Neural cell (in vitro differentiated cells): ENCODE results near the gene IMMP2L. TPM values are rescaled to one million over a fixed set of nuclear protein-coding genes. Genes with fewer than 3 reads are reported as not detected.

Experiments used
- H2AFZ ChIP-seq: fragments of 200-600, 300-800 bp; sonication (generic), shearing (Covaris generic); 2 replicates; pipeline ENCODE4 v1.6.0; 2014; ENCODE audit warnings: low read depth, mild to moderate bottlenecking, antibody characterized with exemption, low read length, moderate library complexity
- H3F3A ChIP-seq: fragments of 200-600 bp; shearing (Covaris generic); 2 replicates; pipeline ENCODE4 v1.6.1; 2016; ENCODE audit warnings: mild to moderate bottlenecking, moderate library complexity, mixed read lengths, antibody characterized with exemption, low read length; ENCODE audit not compliant: insufficient read depth, poor library complexity, severe bottlenecking
- H3K27ac ChIP-seq: fragments of 200-600, 300-800 bp; sonication (generic), shearing (Covaris generic); 2 replicates; pipeline ENCODE4 v1.5.1; 2014; ENCODE audit warnings: mild to moderate bottlenecking, low read length, moderate library complexity
- H3K27me3 ChIP-seq: fragments of 300-800, 200-600 bp; sonication (generic), shearing (Covaris generic); 2 replicates; pipeline ENCODE4 v1.6.0; 2014; ENCODE audit warnings: mild to moderate bottlenecking, low read depth, low read length, moderate library complexity; ENCODE audit not compliant: insufficient read depth
- H3K36me3 ChIP-seq: fragments of 300-800, 200-600 bp; sonication (generic), shearing (Covaris generic); 2 replicates; pipeline ENCODE4 v1.5.1; 2014; ENCODE audit warnings: mild to moderate bottlenecking, antibody characterized with exemption, low read length, moderate library complexity; ENCODE audit not compliant: insufficient read depth
- H3K4me2 ChIP-seq: fragments of 300-800, 200-600 bp; sonication (generic), shearing (Covaris generic); 2 replicates; pipeline ENCODE4 v1.6.0; 2014; ENCODE audit warnings: mild to moderate bottlenecking, low read length
- H3K4me3 ChIP-seq: fragments of 300-800, 200-600 bp; sonication (generic), shearing (Covaris generic); 2 replicates; pipeline ENCODE4 v1.5.1; 2014; ENCODE audit warnings: mild to moderate bottlenecking, low read length, moderate library complexity
- H3K79me2 ChIP-seq: fragments of 200-600 bp; shearing (Covaris generic); replicated peaks from 2 replicates; pipeline ENCODE4 v1.6.0; 2014; ENCODE audit warnings: mild to moderate bottlenecking, low read length, moderate library complexity; ENCODE audit not compliant: insufficient read depth
- H3K9ac ChIP-seq: fragments of 300-800, 200-600 bp; sonication (generic), shearing (Covaris generic); 2 replicates; pipeline ENCODE4 v1.6.1; 2016; ENCODE audit warnings: mild to moderate bottlenecking, low read length, mixed read lengths
- H3K9me2 ChIP-seq: fragments of 200-600 bp; shearing (Covaris generic); 2 replicates; pipeline ENCODE4 v1.6.1; 2016; ENCODE audit warnings: mild to moderate bottlenecking, low read length, mixed read lengths; ENCODE audit not compliant: insufficient read depth
- H3K9me3 ChIP-seq: fragments of 200-600, 300-800 bp; sonication (generic), shearing (Covaris generic); 2 replicates; pipeline ENCODE4 v1.6.1; 2016; ENCODE audit warnings: mild to moderate bottlenecking, mixed run types, low read length, moderate library complexity, mixed read lengths
- H4K20me1 ChIP-seq: fragments of 200-600 bp; shearing (Covaris generic); 2 replicates; pipeline ENCODE4 v1.6.1; 2016; ENCODE audit warnings: mild to moderate bottlenecking, mixed run types; ENCODE audit not compliant: insufficient read depth
- CTCF ChIP-seq: fragments of 450-650 bp; IDR thresholded peaks from 2 replicates; pipeline ENCODE4 v1.5.1; 2014; ENCODE audit warnings: antibody characterized with exemption, mild to moderate bottlenecking, moderate library complexity; ENCODE audit not compliant: poor library complexity, severe bottlenecking
- EP300 ChIP-seq: fragments of 450-650 bp; conservative IDR thresholded peaks from 2 replicates; pipeline ENCODE4 v1.6.1; 2014; ENCODE audit warnings: antibody characterized with exemption, mild to moderate bottlenecking, moderate library complexity; ENCODE audit not compliant: poor library complexity, severe bottlenecking
- EZH2 ChIP-seq: fragments of 200-600, 300-800 bp; shearing (Covaris generic), sonication (generic); IDR thresholded peaks from 2 replicates; pipeline ENCODE4 v1.6.1; 2014; ENCODE audit warnings: antibody characterized with exemption, low read length, borderline replicate concordance, mild to moderate bottlenecking; ENCODE audit not compliant: insufficient read depth, poor library complexity, severe bottlenecking
- MXI1 ChIP-seq: fragments of 450-650 bp; conservative IDR thresholded peaks from 2 replicates; pipeline ENCODE4 v1.6.1; 2014; ENCODE audit warnings: antibody characterized with exemption, mild to moderate bottlenecking; ENCODE audit not compliant: poor library complexity, severe bottlenecking
- POLR2AphosphoS5 ChIP-seq: IDR thresholded peaks from 2 replicates; pipeline ENCODE4 v1.6.1; 2012
- RAD21 ChIP-seq: fragments of 450-650 bp; conservative IDR thresholded peaks from 2 replicates; pipeline ENCODE4 v1.6.1; 2014; ENCODE audit warnings: antibody characterized with exemption, mild to moderate bottlenecking, moderate library complexity
- REST ChIP-seq: IDR thresholded peaks from 2 replicates; pipeline ENCODE4 v1.6.1; 2012; ENCODE audit warnings: borderline replicate concordance
- SMC3 ChIP-seq: fragments of 450-650 bp; conservative IDR thresholded peaks from 2 replicates; pipeline ENCODE4 v1.6.1; 2014; ENCODE audit warnings: antibody characterized with exemption, mild to moderate bottlenecking, moderate library complexity; ENCODE audit not compliant: poor library complexity
- TAF1 ChIP-seq: IDR thresholded peaks from 2 replicates; pipeline ENCODE4 v1.6.1; 2012; ENCODE audit warnings: low read depth
- polyA plus RNA-seq: library from polyadenylated mRNA; depleted of rRNA; stranded (reverse); fragments of >200 nt; gene quantifications from 2 replicates; pipeline ENCODE4 v1.2.3, GENCODE V29; 2014

The IMMP2L gene
- polyA plus RNA-seq, 1 donor from 2014 or later = 9.7 TPM

- Histone ChIP-seq H3K36me3 (no peaks in the 10 kb centered on the region), H3K9ac (no peak overlapping the region), H4K20me1 (no peaks in the 10 kb centered on the region), H3K9me2 (no peaks in the 10 kb centered on the region), H3K27me3 (no peaks in the 10 kb centered on the region), H3K27ac (no peak overlapping the region), H3K9me3 (no peaks in the 10 kb centered on the region), H3K79me2 (no peaks in the 10 kb centered on the region), H3K4me2 (no peak overlapping the region), H3K4me3 (no peak overlapping the region), H3F3A (no peaks in the 10 kb centered on the region), H2AFZ (no peak overlapping the region)
- TF ChIP-seq MXI1 (no peak), POLR2AphosphoS5 (no peak), EP300 (no peak), TAF1 (no peak), CTCF (no peak), EZH2 (no peak), REST (no peak), SMC3 (no peak), RAD21 (no peak)
Measured at GRCh38 chr7:111339006-111339405, 223.3 kb downstream of the IMMP2L start.

- TF ChIP-seq RAD21 (no peak), MXI1 (no peak), CTCF (no peak), TAF1 (no peak), EZH2 (no peak), EP300 (no peak), POLR2AphosphoS5 (no peak), SMC3 (no peak), REST (no peak)
- Histone ChIP-seq H3K9me2 (no peaks in the 10 kb centered on the region), H4K20me1 (no peaks in the 10 kb centered on the region), H3K27me3 (no peaks in the 10 kb centered on the region), H3K4me2 (no peak overlapping the region), H3K4me3 (no peak overlapping the region), H3K27ac (no peak overlapping the region), H3K9me3 (no peaks in the 10 kb centered on the region), H3K79me2 (no peaks in the 10 kb centered on the region), H3F3A (no peaks in the 10 kb centered on the region), H3K36me3 (no peaks in the 10 kb centered on the region), H3K9ac (no peak overlapping the region), H2AFZ (no peak overlapping the region)
Measured at GRCh38 chr7:111333010-111333409, 229.3 kb downstream of the IMMP2L start.
